Stimulated activated CD4-positive, alpha-beta T cell treated with anti-CD3 and anti-CD28 coated beads, Interleukin-15, amount 100 ng/mL, for 24 hours (primary cell): Measurements from ENCODE around the gene KRTAP4-8.
"Not testable (repeated sequence)": the region's sequence is repeated elsewhere in the genome, so short reads cannot be mapped to it uniquely, and the experiment has no call there.

Experiments used
- DNase-seq: peaks from one replicate; pipeline ENCODE4 v3.0.0-alpha.2; 2020

The KRTAP4-8 gene

DNA sequence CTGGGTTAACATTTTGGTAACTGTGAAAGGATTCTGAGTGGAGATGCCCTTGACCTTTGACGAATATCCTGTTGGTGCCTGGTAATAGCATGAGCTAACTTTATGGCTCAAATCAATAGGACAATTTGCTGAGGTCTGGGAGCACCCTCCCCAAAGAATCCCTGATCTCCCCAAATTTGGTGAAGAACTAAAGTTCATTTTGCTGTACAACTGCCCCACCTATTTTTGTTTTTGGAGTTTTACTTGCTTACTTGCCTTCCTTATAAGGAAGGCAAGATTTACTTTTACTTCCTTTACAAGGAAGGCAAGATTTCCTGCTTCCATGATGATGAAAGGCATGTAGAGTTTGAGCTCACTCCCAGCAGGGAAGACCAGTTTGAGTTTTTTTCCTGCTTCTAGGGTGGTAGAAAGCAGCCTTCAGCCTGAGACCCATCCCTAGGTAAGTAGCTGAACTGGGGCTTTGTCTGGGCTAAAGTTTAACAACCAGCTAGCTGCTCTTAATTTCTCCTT is 10.1 kb upstream of the KRTAP4-8 start:
- DNase-seq: no peak

DNA sequence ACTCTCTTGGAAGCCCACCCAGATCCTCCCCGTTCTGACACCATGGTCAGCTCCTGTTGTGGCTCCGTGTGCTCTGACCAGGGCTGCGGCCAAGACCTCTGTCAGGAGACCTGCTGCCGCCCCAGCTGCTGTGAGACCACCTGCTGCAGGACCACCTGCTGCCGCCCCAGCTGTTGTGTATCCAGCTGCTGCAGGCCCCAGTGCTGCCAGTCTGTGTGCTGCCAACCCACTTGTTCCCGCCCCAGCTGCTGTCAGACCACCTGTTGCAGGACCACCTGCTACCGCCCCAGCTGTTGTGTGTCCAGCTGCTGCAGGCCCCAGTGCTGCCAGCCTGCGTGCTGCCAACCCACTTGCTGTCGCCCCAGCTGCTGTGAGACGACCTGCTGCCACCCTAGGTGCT is 7.4 kb upstream of the KRTAP4-8 start, which contains the start of gene KRTAP4-9:
KRTAP4-9 (plus strand) TSS at position 43 of the 400 bp plus-strand sequence; CDS start at position 43, 0 bp downstream.
- not testable (repeated sequence) for DNase-seq

DNA sequence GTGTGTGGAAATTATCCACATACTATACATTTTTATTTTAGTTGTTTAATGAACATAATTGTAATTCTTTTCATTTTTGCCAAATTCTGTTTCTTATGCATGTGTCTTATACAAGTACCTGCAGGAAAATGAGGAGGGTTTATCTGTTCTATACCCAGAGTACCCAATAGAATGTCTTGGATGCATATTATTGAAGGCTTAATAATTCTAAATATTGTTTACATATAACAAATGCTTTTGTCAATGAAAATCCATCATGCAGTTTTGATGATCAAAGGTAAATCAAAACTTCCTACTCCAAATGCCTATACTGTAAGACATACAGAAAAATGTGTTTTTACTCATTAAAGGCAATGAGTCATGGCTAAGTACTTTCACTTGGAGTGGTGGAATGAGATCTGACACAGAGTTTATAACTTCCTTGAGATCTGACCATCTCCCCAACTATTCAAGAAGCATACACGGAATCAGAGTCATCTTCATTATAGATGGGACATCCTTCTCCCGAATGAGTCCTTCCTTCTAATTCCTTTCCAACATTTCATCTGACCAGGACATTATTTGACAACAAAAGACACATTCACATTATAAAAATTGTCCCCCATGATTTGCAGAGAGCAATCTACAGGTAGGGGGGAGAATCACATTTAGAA is 6.6 kb upstream of the KRTAP4-8 start:
- not testable (repeated sequence) for DNase-seq

DNA sequence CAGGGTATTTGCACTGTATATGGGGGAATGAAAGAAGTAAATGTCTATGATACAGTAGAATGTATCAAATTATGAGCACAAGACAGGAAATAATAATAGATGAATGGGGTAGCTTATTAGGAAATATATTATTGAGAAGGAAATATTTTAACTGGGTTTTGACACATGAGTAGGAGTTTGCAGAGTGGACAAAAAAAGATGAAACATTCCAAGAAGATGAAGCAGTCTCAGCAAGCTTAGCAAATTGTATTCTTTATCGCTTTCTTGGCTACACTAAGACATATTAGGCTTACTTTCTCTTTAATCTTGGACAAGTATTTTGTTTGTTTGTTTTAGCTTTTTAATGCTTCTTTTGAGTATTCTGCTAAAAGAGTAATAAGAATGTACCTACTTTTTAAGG is 6.0 kb upstream of the KRTAP4-8 start:
- DNase-seq: no peak

DNA sequence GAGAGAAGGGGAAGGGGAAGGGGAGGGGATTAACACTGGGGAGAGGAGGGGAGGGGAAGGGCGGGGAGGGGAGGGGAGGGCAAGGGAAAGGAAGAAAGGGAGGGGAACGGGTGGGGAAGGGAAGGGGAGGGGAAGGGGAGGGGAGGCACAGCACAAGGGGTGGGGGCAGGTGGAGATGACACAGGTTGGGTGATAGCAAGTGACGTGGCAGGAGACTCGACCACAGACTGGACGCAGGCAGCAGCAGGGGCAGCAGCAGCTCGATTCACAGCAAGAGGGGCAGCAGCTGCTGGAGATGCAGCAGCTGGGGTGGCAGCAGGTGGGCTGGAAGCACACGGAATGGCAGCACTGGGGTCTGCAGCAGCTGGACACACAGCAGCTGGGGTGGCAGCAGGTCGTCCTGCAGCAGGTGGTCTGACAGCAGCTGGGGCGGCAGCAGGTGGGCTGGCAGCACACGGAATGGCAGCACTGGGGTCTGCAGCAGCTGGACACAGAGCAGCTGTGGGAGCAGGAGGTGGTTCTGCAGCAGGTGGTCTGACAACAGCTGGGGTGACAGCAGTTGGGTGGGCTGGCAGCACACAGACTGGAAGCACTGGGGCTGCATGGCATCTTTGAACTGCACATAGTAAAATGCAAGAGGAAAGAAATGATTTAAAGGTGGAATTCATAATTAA is 3.8 kb upstream of the KRTAP4-8 start, which contains the start of gene KRTAP4-16:
KRTAP4-16 (minus strand) TSS at position 624 of the 674 bp plus-strand sequence; CDS start at position 624, 0 bp downstream.
- DNase-seq: no peak

DNA sequence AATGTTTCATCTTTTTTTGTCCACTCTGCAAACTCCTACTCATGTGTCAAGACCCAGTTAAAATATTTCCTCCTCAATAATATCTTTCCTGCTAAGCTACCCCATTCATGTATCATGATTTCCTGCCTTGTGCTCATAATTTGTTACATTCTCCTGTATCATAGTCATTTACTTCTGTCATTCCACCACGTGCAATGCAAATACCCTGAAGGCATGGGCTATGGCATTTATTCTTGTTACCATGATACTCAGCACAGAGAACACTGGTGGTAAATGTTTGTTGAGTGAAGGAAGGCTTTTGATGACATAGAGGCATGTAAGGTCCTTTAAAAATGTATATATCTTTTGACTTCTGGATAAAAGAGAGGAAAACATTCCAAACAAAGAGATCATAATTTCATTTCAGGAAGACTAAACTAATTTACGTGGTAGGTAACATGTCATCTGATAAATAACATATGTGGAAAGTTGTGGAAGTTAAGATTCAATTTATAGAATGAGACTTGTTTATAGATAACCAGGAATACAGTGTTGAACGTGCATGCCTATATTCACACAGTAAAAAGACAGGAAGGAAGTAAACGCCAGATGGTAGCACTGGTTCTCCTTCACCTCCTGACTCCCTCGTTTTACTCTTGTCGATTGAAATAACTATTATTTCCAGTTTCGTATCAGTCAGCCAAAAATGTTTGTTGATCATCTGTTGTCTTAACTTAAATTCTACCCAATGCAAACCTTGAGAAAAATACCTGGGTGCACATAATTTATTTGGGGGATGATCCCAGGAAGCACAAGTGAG is 1.9 kb upstream of the KRTAP4-8 start:
- not testable (repeated sequence) for DNase-seq

DNA sequence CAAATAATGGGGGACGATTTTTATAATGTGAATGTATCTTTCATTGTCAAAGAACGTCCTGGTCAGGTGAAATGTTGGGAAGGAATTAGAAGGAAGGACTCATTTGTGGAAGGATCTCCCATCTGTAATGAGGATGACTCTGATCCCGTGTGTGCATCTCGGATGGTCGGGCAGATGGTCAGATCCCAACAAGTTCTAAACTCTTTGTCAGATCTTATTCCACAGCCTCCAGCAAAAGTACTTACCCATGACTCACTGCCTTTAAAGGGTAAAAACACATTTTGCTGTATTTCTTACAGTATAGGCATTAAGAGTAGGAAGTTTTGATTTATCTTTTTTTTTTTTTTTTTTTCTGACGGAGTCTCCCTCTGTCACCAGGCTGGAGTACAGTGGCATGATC is 539 bp upstream of the KRTAP4-8 start:
- DNase-seq: no peak

DNA sequence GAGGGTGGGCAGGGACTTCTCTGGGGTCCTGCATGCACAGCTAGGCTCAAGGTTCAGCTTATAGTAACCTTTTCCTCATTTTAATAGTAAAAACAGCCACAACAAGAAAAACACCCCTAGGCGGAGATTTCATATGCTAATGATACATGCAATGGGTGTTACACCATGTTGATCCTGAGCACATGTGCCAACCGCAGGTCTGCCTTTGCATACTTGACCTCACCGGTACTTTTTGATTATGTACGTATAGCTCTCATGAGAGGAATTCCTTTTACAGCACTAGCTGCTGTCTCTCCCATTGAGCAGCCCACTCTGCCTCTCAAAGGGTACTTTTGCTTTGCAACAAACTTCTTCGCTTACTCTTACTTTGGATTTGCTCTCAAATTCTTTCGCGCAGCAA is 1.9 kb downstream of the KRTAP4-8 start:
- no peak for DNase-seq

DNA sequence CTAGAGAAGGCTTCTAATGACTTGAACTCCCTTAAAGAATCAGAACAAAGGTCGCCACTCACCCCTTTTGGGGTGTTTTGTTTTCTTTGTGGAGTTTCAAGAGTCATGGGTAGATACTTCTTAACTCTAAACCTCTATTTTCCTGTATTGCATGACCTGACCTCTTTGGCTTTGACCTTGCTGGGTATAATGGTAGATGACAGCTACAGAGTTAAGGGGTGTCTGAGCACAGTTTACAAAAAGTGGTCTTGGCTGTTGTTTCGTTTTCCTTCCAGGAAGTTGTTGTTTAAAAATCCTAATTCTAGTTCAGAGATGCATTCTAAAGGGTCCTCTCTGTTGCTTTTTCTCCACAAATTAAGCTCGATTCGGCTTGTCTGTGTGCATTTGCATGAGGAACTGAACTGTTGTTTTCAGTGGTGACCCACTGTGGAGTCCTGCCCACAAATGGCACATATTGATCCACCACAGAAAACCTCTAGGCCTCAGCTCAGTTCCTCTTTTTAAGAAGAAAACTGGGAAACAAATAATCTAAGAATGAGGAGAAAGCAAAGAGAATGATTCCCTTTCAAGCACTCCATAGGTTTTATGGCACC is 9.1 kb downstream of the KRTAP4-8 start:
- not testable (repeated sequence) for DNase-seq

DNA sequence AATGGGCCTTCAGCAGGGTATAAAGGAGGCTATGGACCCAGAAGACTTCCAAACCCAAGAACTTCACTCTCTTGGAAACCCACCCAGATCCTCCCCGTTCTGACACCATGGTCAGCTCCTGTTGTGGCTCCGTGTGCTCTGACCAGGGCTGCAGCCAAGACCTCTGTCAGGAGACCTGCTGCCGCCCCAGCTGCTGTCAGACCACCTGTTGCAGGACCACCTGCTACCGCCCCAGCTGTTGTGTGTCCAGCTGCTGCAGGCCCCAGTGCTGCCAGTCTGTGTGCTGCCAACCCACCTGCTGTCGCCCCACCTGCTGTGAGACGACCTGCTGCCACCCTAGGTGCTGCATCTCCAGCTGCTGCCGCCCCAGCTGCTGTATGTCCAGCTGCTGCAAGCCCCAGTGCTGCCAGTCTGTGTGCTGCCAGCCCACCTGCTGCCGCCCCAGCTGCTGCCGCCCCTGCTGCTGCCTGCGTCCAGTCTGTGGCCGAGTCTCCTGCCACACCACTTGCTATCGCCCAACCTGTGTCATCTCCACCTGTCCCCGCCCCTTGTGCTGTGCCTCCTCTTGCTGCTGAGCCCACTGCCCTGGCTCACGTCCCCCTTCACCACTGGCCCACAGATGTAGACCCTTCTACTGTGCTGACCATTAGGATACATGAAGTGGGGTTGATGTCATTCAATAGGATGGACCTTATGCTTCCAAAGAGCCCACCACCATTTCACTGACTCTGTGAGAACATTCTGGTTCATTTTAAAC is 13.7 kb downstream of the KRTAP4-8 start, which contains the start of gene KRTAP4-7:
KRTAP4-7 (plus strand) TSS at position 51 of the 757 bp plus-strand sequence; CDS start at position 108, 57 bp downstream.
- not testable (repeated sequence) for DNase-seq

DNA sequence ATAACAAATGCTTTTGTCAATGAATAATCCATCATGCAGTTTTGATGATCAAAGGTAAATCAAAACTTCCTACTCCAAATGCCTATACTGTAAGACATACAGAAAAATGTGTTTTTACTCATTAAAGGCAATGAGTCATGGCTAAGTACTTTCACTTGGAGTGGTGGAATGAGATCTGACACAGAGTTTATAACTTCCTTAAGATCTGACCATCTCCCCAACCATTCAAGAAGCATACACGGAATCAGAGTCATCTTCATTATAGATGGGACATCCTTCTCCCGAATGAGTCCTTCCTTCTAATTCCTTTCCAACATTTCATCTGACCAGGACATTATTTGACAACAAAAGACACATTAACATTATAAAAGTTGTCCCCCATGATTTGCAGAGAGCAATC is 14.5 kb downstream of the KRTAP4-8 start:
- not testable (repeated sequence) for DNase-seq

DNA sequence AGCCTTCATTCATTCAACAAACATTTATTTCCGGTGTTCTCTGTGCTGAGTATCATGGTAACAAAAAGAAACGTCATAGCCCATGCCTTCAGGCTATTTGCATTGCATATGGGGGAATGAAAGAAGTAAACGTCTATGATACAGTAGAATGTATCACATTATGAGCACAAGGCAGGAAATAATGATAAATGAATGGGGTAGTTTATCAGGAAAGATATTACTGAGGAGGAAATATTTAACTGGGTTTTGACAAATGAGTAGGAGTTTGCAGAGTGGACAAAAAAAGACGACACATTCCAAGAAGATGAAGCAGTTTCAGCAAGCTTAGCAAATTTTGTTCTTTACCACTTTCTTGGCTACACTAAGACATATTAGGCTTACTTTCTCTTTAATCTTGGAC is 15.3 kb downstream of the KRTAP4-8 start:
- no peak for DNase-seq

DNA sequence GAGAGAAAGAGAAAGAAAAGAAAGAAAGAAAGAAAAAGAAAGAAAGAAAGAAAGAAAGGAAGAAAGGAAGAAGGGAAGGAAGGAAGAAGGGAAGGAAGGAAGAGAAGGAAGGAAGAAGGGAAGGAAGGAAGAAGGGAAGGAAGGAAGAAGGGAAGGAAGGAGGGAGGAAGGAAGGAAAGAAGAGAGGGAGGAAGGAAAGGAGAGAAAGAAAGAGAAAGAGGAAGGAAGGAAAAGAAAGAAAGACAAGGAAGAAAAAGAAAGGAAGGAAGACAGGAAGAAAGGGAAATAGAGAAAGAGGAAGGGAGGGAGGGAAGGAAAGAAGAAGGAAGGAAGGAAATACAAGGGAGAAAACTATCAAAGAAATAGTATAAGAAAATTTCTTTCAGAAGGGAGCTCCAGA is 21.2 kb downstream of the KRTAP4-8 start:
- no peak for DNase-seq

DNA sequence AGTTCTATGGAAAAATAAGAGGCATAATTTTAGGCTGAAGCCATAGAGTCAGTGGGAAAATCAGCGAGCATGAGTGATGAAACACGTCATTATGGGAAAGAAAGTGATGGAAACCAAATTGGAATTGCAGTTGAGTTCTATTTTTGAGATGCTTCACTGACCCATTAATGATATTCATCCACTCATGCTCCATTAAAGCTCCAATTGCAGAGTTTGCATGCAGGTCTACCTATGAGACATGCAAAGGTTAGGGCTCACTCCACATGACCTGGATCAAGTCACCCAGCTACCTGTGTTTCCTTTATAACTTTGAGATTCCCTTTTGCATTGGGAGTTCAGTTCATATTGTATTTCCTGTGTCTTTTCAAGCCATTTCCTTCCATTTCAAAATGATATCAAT is 24.3 kb downstream of the KRTAP4-8 start:
- no peak for DNase-seq

DNA sequence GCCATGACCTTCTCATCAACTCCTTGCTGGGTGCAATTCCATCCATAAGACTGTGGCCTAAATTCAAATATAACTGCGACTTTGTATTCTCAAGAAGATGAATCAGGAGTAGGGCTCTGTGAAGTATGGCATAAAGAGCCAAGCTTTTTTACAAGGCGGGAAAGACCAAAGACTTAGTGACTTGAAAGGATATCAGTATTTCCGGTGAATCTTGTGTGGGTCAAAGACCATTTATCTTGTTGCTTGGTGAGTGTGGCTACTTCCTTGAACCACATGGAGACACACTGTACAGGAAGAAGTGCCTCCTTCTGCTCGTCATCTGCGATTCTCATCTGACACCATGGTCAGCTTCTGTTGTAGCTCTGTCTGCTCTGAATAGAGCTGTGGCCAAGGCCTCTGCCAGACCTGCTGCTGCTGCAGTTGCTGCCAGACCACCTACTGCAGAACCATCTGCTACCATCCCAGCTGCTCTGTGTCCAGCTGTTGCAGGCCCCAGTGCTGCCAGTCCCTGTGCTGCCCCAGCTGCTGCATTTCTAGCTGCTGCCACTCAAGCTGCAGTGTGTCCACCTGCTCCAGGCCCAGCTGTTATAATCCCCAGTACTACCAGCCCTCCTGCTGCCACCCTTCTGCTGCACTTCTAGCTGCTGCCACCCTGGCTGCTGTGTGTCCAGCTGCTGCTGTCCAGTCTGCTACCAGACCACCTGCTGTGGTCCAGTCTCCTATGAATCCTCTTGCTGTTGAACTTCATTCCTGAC is 26.2 kb downstream of the KRTAP4-8 start:
- DNase-seq: no peak

DNA sequence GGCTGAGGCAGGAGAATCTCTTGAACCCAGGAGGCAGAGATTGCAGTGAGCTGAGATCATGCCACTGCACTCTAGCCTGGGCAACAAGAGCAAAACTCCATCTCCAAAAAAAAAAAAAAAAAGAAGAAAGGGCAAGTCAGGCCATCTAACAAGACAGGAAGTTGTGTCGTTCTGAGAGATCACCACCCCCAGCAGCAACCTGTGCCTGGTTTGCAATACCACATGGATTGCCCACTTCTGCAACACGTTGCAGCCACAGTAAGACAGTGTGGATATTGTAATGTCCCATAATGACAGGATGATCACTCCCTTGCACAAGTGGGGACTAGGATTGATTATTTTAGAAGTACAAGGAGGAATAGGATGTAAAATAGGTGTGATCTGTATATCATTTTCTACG is 28.9 kb downstream of the KRTAP4-8 start:
- DNase-seq: no peak

DNA sequence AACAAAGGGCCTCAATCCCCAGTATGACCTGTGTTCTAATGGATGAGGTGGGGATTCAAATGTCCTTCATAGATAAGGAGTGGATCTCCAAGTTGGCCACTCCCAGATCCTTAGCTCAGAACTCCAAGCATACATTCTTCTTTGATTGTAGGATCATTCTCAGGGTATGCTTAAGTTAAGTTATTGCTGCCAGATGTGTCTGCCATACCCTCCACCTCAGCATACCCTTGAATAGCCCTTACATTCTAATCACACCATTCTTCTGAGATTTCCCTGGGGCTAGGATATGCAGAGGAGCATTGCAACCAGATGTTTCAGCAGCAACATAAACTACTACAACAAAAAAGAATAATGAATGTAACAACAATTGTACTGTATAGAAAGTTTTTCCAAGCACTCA is 30.7 kb downstream of the KRTAP4-8 start:
- no peak for DNase-seq

DNA sequence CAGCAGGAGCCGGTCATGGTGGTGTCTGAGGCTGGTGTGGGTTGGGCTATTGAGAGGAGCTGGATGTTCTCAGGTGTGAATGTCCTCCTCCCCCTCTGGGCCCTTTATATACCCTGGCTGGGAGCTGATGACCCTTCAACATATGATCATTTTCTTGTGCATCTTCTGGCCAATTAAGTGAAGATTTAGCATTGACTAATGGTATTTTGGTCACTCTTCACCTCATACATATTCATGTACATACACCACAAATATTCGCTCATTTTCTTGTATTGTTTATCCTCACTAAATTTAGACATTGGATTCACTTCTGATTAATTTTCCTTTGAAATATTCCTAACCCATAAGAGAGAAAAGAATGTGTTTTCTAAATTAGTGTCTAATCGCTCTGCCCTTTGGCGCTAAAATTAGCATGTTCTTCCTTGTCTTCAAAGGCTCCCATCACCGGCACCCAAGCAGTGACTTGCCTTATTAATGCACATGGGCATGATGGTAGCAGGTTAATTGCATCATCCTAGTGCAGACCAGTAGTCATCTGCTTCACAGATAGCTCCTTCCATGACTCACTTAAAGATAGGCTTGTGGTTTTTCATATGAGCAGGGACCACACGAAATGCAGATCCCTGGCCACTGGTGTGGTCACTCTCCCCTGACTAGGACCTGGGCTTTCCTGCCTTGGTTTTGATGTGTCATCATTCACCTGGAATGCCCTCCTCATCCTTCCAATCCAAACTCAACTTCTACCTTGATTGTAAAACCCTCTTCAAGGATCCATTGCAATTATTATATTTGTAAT is 31.9 kb downstream of the KRTAP4-8 start, which contains the start of gene KRTAP2-4:
KRTAP2-4 (minus strand) TSS at position 51 of the 796 bp plus-strand sequence; CDS start at position 17, 34 bp downstream.
- DNase-seq: no peak

DNA sequence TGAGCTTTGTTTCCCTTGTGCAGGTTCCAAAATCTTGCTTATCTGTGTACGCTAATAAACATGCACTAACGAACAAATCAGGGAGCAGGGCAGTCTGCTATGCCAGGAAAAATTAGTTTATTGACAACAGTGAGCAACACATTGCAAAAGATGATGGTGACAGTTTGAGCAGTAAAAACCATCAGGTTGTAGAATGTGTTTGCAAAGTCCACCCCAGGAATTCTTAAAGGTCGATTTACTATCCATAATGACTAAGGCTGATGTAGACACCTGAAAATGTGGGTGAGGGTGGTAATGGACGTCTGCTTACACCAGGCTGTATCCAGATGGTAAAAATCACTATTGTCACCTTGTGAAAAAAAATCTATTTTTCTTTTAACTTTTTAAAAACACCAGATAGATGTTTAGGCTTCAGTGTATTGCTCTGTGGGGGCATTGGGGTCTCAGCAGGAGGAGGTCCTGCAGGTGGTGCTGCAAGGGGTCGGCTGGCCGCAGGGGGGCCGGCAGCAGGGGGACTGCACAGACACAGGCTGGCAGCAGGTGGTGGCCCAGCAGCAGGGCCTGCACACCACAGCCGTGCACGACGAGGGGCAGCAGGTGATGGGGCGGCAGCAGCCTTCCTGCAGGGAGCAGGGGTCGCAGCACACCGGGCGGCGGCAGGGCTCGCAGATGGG is 32.8 kb downstream of the KRTAP4-8 start:
- not testable (repeated sequence) for DNase-seq

DNA sequence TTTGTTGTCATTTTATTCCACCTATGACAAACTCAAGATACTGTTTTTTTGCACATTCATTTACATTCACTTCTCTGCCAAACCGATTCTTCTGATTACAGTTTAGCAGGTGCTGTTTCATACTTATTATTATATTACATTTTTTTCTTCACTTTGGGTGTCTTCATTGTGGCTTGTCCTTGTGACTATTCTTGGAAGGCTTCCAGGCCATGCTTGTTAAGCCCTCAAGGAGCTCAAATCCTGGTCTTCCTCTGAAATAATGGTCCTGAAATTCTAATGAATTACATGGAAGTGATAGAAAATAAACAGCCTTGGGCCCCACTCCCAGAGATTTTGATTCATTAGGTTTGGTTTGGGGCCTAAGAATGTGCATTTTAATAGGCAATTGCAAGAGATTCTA is 33.6 kb downstream of the KRTAP4-8 start:
- DNase-seq: no peak
